CD4-positive, alpha-beta T cell (primary cell): ENCODE measurements around the gene GAREM2. TPM values are rescaled to one million over a fixed set of nuclear protein-coding genes. Genes with fewer than 3 reads are reported as not detected.

Experiments
- ATAC-seq: fragments of 200-7000 bp; cut with Tn5 transposase; one replicate; pipeline ENCODE4 v1.10.0; 2022; ENCODE audit warnings: mild to moderate bottlenecking; ENCODE audit not compliant: poor library complexity
- CTCF ChIA-PET: fragments of 350-600 bp; sonication (Branson Sonifier 250); formaldehyde crosslinking; loops from one replicate; lab custom pipeline; 2021; ENCODE audit warnings: antibody characterized with exemption, inconsistent platforms; lab: Charles Lee
- POLR2A ChIA-PET: fragments of 350-600 bp; sonication (Branson Sonifier 250); formaldehyde crosslinking; loops from one replicate; lab custom pipeline; 2021; ENCODE audit warnings: antibody characterized with exemption, inconsistent platforms; lab: Charles Lee
- DNase-seq, 14 experiments: peaks; one replicate each; pipeline ENCODE4 v3.0.0-alpha.2; 2013 to 2020; ENCODE audit warnings: mixed read lengths in 2 of 14
- H3K27ac ChIP-seq, 2 donors: one replicate each; pipeline versions ENCODE4 v1.5.1 to v1.7.0; 2013; ENCODE audit warnings: low read length in 2 of 2, low read depth in 1 of 2, mild to moderate bottlenecking in 1 of 2
- H3K27me3 ChIP-seq, 2 experiments: 1 replicate in 1 of 2; 2 replicates in 1 of 2; pipeline versions ENCODE4 v1.6.1 to v1.7.0; 2013; ENCODE audit warnings: low read length in 2 of 2, control low read depth in 1 of 2, mild to moderate bottlenecking in 1 of 2, moderate library complexity in 1 of 2; ENCODE audit not compliant: insufficient read depth in 2 of 2, control insufficient read depth in 1 of 2
- H3K36me3 ChIP-seq: one replicate; pipeline ENCODE4 v1.6.1; 2013; ENCODE audit warnings: low read length, control low read depth; ENCODE audit not compliant: insufficient read depth
- H3K4me1 ChIP-seq: one replicate; pipeline ENCODE4 v1.6.1; 2013; ENCODE audit warnings: low read length, control low read depth; ENCODE audit not compliant: insufficient read depth
- H3K4me3 ChIP-seq: one replicate; pipeline ENCODE4 v1.5.1; 2013; ENCODE audit warnings: mild to moderate bottlenecking, low read length, moderate library complexity
- H3K9me3 ChIP-seq, 2 experiments: 1 replicate in 1 of 2; 2 replicates in 1 of 2; pipeline versions ENCODE4 v1.6.1 to v1.7.0; 2013; ENCODE audit warnings: low read length in 2 of 2, mild to moderate bottlenecking in 2 of 2, control low read depth in 1 of 2, moderate library complexity in 1 of 2; ENCODE audit not compliant: control insufficient read depth in 1 of 2, insufficient read depth in 1 of 2
- H3K27ac Mint-ChIP-seq: one replicate; pipeline ENCODE4 v1.8.0; 2020; ENCODE audit warnings: mixed read lengths
- H3K27me3 Mint-ChIP-seq: one replicate; pipeline ENCODE4 v1.8.0; 2021; ENCODE audit warnings: mixed read lengths
- H3K36me3 Mint-ChIP-seq: one replicate; pipeline ENCODE4 v1.8.0; 2021; ENCODE audit warnings: low read depth, mixed read lengths
- H3K4me1 Mint-ChIP-seq: one replicate; pipeline ENCODE4 v1.8.0; 2021; ENCODE audit warnings: low read depth, mixed read lengths
- H3K4me3 Mint-ChIP-seq: one replicate; pipeline ENCODE4 v1.8.0; 2020; ENCODE audit warnings: mild to moderate bottlenecking, mixed read lengths
- H3K9me3 Mint-ChIP-seq: one replicate; pipeline ENCODE4 v1.8.0; 2020; ENCODE audit warnings: mixed read lengths
- intact Hi-C, 2 experiments: fragments of 100-400 bp; cut with DNase I in 1 of 2; cut with micrococcal nuclease in 1 of 2; formaldehyde crosslinking; loops; one replicate each; pipeline versions ENCODE4 v1.15.1 to v1.9.0; 2023 to 2025; cut with DNase I, micrococcal nuclease
- total RNA-seq, 174 experiments: library from RNA in 2 of 174; stranded (reverse) in 2 of 174; gene quantifications; one replicate each; pipeline ENCODE4 v1.2.3 and lab custom pipeline; 2021 to 2026
- TF ChIP-seq, protein P1 (sequence below): fragments of 200-600 bp; IDR thresholded peaks from one replicate; pipeline ENCODE4 v1.8.0; 2022; ENCODE audit warnings: antibody characterized with exemption, mild to moderate bottlenecking

The GAREM2 gene
- total RNA-seq, 2 experiments from 2014 or later = 4.3 to 7.3 TPM

- no peak overlapping the region for H3K27ac ChIP-seq
- Mint-ChIP-seq H3K36me3 (no peaks in the 10 kb centered on the region), H3K4me1 (peaks cover 15% of the 10 kb centered on the region), H3K9me3 (no peaks in the 10 kb centered on the region), H3K27ac (no peak overlapping the region), H3K4me3 (peak overlapping the region; percentile 56), H3K27me3 (peaks cover 36% of the 10 kb centered on the region)
- DNase-seq (no peak), ATAC-seq (no peak)
- H3K27me3 ChIP-seq = peaks cover 28 to 32% of the 10 kb centered on the region in 2 experiments
- H3K4me3 ChIP-seq = no peak overlapping the region
- H3K4me1 ChIP-seq = peaks cover 22% of the 10 kb centered on the region
- H3K9me3 ChIP-seq = peaks cover 0 to 22% of the 10 kb centered on the region in 2 experiments
- TF ChIP-seq, protein P1, sequence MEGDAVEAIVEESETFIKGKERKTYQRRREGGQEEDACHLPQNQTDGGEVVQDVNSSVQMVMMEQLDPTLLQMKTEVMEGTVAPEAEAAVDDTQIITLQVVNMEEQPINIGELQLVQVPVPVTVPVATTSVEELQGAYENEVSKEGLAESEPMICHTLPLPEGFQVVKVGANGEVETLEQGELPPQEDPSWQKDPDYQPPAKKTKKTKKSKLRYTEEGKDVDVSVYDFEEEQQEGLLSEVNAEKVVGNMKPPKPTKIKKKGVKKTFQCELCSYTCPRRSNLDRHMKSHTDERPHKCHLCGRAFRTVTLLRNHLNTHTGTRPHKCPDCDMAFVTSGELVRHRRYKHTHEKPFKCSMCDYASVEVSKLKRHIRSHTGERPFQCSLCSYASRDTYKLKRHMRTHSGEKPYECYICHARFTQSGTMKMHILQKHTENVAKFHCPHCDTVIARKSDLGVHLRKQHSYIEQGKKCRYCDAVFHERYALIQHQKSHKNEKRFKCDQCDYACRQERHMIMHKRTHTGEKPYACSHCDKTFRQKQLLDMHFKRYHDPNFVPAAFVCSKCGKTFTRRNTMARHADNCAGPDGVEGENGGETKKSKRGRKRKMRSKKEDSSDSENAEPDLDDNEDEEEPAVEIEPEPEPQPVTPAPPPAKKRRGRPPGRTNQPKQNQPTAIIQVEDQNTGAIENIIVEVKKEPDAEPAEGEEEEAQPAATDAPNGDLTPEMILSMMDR = no peak
- no peaks in the 10 kb centered on the region for H3K36me3 ChIP-seq
- CTCF ChIA-PET = no interaction called here
- POLR2A ChIA-PET = interaction anchor here (0.9 kb wide), 1 partner anchor 14 kb away, joined by 3 read pairs; no protein-coding TSS in a partner anchor
- intact Hi-C loops = loop anchor here in 1 of 2 experiments (5.0 kb wide), 1 partner anchor 157 kb away; no protein-coding TSS in a partner anchor
Observed at GRCh38 chr2:26170795-26171194, 2.1 kb upstream of the GAREM2 start.

- H3K9me3 Mint-ChIP-seq = no peaks in the 10 kb centered on the region
- TF ChIP-seq, protein P1 = no peak
- H3K4me3 Mint-ChIP-seq = peak overlapping the region; percentile 91
- Histone ChIP-seq H3K36me3 (no peaks in the 10 kb centered on the region), H3K4me3 (peak overlapping the region; percentile 10), H3K27me3 (peaks cover 36 to 37% of the 10 kb centered on the region in 2 experiments), H3K27ac (no peak overlapping the region), H3K4me1 (peaks cover 22% of the 10 kb centered on the region), H3K9me3 (peaks cover 0 to 22% of the 10 kb centered on the region in 2 experiments)
- ChIA-PET CTCF (interaction anchor here (0.9 to 1.6 kb wide), 2 partner anchors 12 to 13 kb away, joined by 4 to 5 read pairs; no protein-coding TSS in a partner anchor), POLR2A (interaction anchor here (2.5 kb wide), 1 partner anchor 12 kb away, joined by 10 read pairs; no protein-coding TSS in a partner anchor)
- ATAC-seq (no peak), DNase-seq (peak in 1 of 14 experiments; percentile 31)
- H3K36me3 Mint-ChIP-seq = no peaks in the 10 kb centered on the region
- intact Hi-C loops = loop anchor here in 1 of 2 experiments (5.0 kb wide), 1 partner anchor 155 kb away; no protein-coding TSS in a partner anchor
- no peak overlapping the region for H3K27ac Mint-ChIP-seq
- H3K27me3 Mint-ChIP-seq = peaks cover 42% of the 10 kb centered on the region
- peaks cover 15% of the 10 kb centered on the region for H3K4me1 Mint-ChIP-seq
Observed at GRCh38 chr2:26172189-26172870, 558 bp upstream of the GAREM2 start.

DNA sequence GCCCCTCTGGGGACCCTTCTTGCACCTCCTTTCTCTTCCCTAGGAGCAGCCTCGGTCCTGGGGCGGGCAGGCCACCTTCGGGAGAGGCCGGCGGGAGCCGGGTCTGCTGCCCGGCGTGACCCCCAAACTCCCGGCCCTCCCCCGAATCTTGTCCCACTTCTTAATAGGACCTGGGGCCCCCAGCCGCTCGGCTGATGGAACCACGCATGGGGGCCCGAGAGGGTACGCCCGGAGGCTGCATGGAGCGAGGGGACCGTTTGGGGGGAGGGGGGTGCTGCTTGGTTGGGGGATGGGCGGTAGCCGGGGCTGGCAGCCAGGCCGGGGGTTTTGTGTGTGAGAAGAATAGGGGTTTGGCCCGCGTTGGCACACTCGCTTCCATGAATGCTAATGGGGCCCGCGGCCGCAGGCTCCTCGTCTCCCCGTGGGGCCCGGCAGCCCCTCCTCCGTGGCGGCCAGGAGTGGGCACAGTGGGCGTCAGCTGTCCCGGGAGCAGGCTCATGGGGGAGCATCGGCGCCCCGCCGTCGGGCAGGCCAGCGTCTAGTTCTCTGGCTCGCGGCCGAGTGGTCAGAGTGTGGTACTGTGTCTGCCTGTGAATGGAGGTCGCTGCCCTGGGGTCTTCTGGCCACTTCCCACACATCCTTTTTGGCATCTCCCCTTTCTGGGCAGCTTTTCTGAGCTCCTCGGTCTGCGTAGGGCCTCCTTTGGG lies 1.0 kb downstream of the GAREM2 start:
- Histone ChIP-seq H3K27ac (no peak overlapping the region), H3K4me3 (peak overlapping the region; percentile 28), H3K27me3 (peaks cover 44 to 47% of the 10 kb centered on the region in 2 experiments), H3K4me1 (peaks cover 27% of the 10 kb centered on the region), H3K36me3 (no peaks in the 10 kb centered on the region), H3K9me3 (peaks cover 0 to 22% of the 10 kb centered on the region in 2 experiments)
- POLR2A ChIA-PET = interaction anchor here (3.3 kb wide), 1 partner anchor 11 kb away, joined by 13 read pairs; no protein-coding TSS in a partner anchor
- H3K27me3 Mint-ChIP-seq = peaks cover 42% of the 10 kb centered on the region
- DNase-seq (no peak), ATAC-seq (no peak)
- H3K4me3 Mint-ChIP-seq = peak overlapping the region; percentile 81
- TF ChIP-seq, protein P1 = no peak
- CTCF ChIA-PET = interaction anchor here (0.6 to 1.3 kb wide), 2 partner anchors 11 to 98 kb away, joined by 3 to 6 read pairs; no protein-coding TSS in a partner anchor
- no peak overlapping the region for H3K27ac Mint-ChIP-seq
- H3K36me3 Mint-ChIP-seq = no peaks in the 10 kb centered on the region
- H3K4me1 Mint-ChIP-seq = peaks cover 16% of the 10 kb centered on the region
- no peaks in the 10 kb centered on the region for H3K9me3 Mint-ChIP-seq
- intact Hi-C loops = loop anchor here in 1 of 2 experiments (5.0 kb wide), 1 partner anchor 153 kb away; no protein-coding TSS in a partner anchor
